Gastrocnemius medialis (tissue), 4 donors: ENCODE data around the gene RNF207.

Experiments used
- CTCF ChIP-seq, 5 experiments: fragments of 450-650 bp in 3 of 5; fragments of 200-600 bp in 2 of 5; sonication (generic) in 2 of 5; IDR thresholded peaks in 4 of 5; conservative IDR thresholded peaks in 1 of 5; 1 replicate in 4 of 5; 2 replicates in 1 of 5; pipeline ENCODE4 v1.5.1; 2016 to 2019; ENCODE audit warnings: antibody characterized with exemption in 5 of 5, mild to moderate bottlenecking in 3 of 5, moderate library complexity in 3 of 5
- POLR2A ChIP-seq, 2 donors: fragments of 450-650 bp; IDR thresholded peaks; one replicate each; pipeline ENCODE4 v1.6.1; 2017; ENCODE audit warnings: antibody characterized with exemption in 2 of 2, mild to moderate bottlenecking in 2 of 2, moderate library complexity in 2 of 2

GRCh38 chr1:6165441-6165985 is 40.4 kb upstream of the RNF207 start:
- TF ChIP-seq POLR2A (IDR thresholded peaks at IDR 0.05) (no peak), CTCF (IDR thresholded peaks at IDR 0.05 in 4 of 5, conservative IDR thresholded peaks at IDR 0.05 in 1 of 5) (no peak)
